ENCODE results near the gene RBM39. TPM values are rescaled to one million over a fixed set of nuclear protein-coding genes. Genes with fewer than 3 reads are reported as not detected.
"Not testable (repeated sequence)": the region's sequence is repeated elsewhere in the genome, so short reads cannot be mapped to it uniquely, and the experiment has no call there.

Gene RBM39
- total RNA-seq, 4 donors from 2014 or later: 143 to 272 (median 165) TPM

DNA sequence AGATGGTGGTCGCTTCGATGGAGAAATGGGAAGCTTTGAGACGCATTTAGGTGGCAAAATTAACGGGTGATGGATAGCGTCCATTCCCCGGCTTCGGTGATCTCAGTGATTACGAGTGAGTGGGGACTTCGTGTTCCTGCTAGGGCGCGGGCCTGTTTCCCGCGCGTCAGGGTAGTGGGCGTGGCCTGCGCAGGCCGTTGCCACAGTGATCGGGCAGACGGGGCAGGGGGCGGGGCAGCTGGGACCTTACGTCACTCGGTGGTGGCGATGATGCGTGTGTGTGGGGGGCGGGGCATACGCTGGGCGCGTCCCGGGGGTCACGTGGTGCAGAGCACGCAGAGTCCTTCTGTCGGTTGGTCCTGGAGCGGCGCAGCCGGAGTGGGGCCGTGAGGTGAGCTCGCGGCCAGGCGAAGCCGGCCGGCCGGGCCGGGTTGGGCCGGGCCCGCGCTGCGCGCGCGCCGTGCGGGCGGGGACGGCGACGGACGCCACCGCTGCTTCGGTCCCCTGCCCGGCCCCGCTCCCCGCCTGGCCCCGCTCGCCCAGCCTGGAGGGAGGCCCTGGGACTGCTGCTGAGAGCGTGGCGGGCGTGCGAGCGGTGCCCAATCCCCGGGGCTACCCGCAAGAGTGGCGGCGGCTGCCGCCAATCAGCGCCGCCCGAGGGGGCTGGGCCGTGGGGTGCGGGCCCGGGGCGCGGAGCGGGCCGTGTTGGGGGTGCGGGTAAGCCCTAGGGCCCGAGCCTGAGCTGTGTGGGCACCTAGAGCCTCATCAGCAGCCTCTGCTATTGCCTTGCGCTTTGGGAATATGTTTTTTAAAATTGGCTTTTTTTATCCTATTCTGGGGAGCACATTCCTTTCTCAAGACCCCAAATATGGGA, 29.9 kb upstream of the RBM39 start, which contains the start of gene PHF20:
PHF20 (plus strand) TSS at position 327 of the 874 bp plus-strand sequence. CDS start 29,508 bp downstream, outside the sequence.
- peak; percentile 100 for DNase-seq (ENCODE audit: extremely low spot score)
- intact Hi-C loops (cut with DNase I): loop anchor here (2.0 kb wide), 2 partner anchors 29 to 73 kb away; partner anchors contain the start of genes NFS1, RBM39 and ROMO1
- 4% methylated on average over 45 of the region's 87 CpGs for WGBS

DNA sequence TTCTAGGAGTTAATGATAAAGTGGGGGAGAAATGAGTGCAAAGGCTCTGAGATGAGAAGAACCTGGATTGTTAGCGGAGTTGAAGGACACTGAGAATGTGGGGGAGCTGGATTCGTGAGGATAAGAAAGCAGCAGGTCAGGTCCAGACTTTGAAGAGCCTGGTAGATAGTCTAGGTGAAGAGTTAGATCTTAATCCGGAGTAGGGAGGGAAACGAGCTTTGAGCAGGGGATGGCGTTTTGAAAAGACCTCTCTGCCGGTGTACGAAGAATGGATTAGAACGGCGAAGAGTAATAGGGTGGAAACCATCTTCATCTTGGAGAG, 29.3 kb upstream of the RBM39 start:
- no peaks in the 10 kb centered on the region for H3K9me3 ChIP-seq
- 80% methylated on average over 9 of the region's 9 CpGs for WGBS
- peak overlapping the region; percentile 64 to 82 (median 69) for H3K4me3 ChIP-seq
- no peaks in the 10 kb centered on the region for H3K27me3 ChIP-seq
- intact Hi-C loops (cut with DNase I): no loop called here
- H3K36me3 ChIP-seq: peaks cover 0 to 12% (median 6%) of the 10 kb centered on the region in 4 donors
- peak overlapping the region; percentile 84 to 95 (median 92) for H3K27ac ChIP-seq (replicated peaks in 1 of 4)
- H3K4me1 ChIP-seq: peaks cover 58 to 80% (median 71%) of the 10 kb centered on the region in 4 donors
- no peak for DNase-seq (ENCODE audit: extremely low spot score)
- no peak for TF ChIP-seq POLR2AphosphoS5 (IDR thresholded peaks at IDR 0.05)

More for the DNA sequence above, 29.9 kb upstream of the RBM39 start, which contains the start of gene PHF20:
- H3K4me1 ChIP-seq: peaks cover 63 to 86% (median 76%) of the 10 kb centered on the region in 4 donors
- no peaks in the 10 kb centered on the region for H3K27me3 ChIP-seq
- H3K9me3 ChIP-seq: no peaks in the 10 kb centered on the region
- TF ChIP-seq EP300 (IDR thresholded peaks at IDR 0.05) (peak; percentile 95), POLR2A (IDR thresholded peaks at IDR 0.05; ENCODE audit: low read depth) (peak; percentile 3), POLR2AphosphoS5 (IDR thresholded peaks at IDR 0.05) (peak; percentile 98 to 100)
- TF ChIP-seq, protein P1, sequence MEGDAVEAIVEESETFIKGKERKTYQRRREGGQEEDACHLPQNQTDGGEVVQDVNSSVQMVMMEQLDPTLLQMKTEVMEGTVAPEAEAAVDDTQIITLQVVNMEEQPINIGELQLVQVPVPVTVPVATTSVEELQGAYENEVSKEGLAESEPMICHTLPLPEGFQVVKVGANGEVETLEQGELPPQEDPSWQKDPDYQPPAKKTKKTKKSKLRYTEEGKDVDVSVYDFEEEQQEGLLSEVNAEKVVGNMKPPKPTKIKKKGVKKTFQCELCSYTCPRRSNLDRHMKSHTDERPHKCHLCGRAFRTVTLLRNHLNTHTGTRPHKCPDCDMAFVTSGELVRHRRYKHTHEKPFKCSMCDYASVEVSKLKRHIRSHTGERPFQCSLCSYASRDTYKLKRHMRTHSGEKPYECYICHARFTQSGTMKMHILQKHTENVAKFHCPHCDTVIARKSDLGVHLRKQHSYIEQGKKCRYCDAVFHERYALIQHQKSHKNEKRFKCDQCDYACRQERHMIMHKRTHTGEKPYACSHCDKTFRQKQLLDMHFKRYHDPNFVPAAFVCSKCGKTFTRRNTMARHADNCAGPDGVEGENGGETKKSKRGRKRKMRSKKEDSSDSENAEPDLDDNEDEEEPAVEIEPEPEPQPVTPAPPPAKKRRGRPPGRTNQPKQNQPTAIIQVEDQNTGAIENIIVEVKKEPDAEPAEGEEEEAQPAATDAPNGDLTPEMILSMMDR (IDR thresholded peaks at IDR 0.05): peak in 2 of 3 experiments; percentile 17 to 23
- peaks cover 0 to 12% (median 6%) of the 10 kb centered on the region in 4 donors for H3K36me3 ChIP-seq
- H3K4me3 ChIP-seq: peak within 1 kb of the TSS; percentile 64 to 82 (median 69)
- peak within 1 kb of the TSS; percentile 84 to 95 (median 92) for H3K27ac ChIP-seq (replicated peaks in 1 of 4)

- WGBS: 58% methylated on average over 5 of the region's 5 CpGs
- Histone ChIP-seq H3K27me3 (no peaks in the 10 kb centered on the region), H3K4me3 (no peak overlapping the region), H3K9me3 (no peaks in the 10 kb centered on the region), H3K36me3 (peaks cover 0 to under 1% (median 0%) of the 10 kb centered on the region in 4 donors), H3K27ac (replicated peaks in 1 of 4) (peak overlapping the region; percentile 84 to 95 (median 92)), H3K4me1 (peaks cover 48 to 61% (median 54%) of the 10 kb centered on the region in 4 donors)
- intact Hi-C loops (cut with DNase I): no loop called here
- no peak for TF ChIP-seq EP300 (IDR thresholded peaks at IDR 0.05)
- TF ChIP-seq, protein P1 (IDR thresholded peaks at IDR 0.05): no peak
- TF ChIP-seq POLR2AphosphoS5 (IDR thresholded peaks at IDR 0.05): peak; percentile 96 to 97
- TF ChIP-seq POLR2A (IDR thresholded peaks at IDR 0.05; ENCODE audit: low read depth): peak; percentile 37
- DNase-seq (ENCODE audit: extremely low spot score): peak; percentile 99
These were observed 26.9 kb upstream of the RBM39 start for GRCh38 chr20:35768731-35769664.

GRCh38 chr20:35767683-35768481, 25.8 kb upstream of the RBM39 start:
- Histone ChIP-seq H3K4me3 (no peak overlapping the region), H3K27me3 (no peaks in the 10 kb centered on the region), H3K9me3 (no peaks in the 10 kb centered on the region), H3K36me3 (no peaks in the 10 kb centered on the region), H3K27ac (replicated peaks in 1 of 4) (peak overlapping the region; percentile 84 to 95 (median 92)), H3K4me1 (peaks cover 37 to 49% (median 44%) of the 10 kb centered on the region in 4 donors)
- no peak for DNase-seq (ENCODE audit: extremely low spot score)
- peak; percentile 71 to 72 for TF ChIP-seq POLR2AphosphoS5 (IDR thresholded peaks at IDR 0.05)
- no peak for TF ChIP-seq EP300 (IDR thresholded peaks at IDR 0.05)
- TF ChIP-seq POLR2A (IDR thresholded peaks at IDR 0.05; ENCODE audit: low read depth): no peak
- 53% methylated on average over 12 of the region's 12 CpGs for WGBS
- intact Hi-C loops (cut with DNase I): no loop called here

- Histone ChIP-seq H3K27me3 (no peaks in the 10 kb centered on the region), H3K4me3 (no peak overlapping the region), H3K27ac (replicated peaks in 1 of 4) (peak overlapping the region; percentile 4 to 95 (median 87)), H3K4me1 (peaks cover 32 to 45% (median 41%) of the 10 kb centered on the region in 4 donors), H3K9me3 (no peaks in the 10 kb centered on the region), H3K36me3 (no peaks in the 10 kb centered on the region)
- WGBS: 75% methylated on average over 4 of the region's 4 CpGs
- no peak for DNase-seq (ENCODE audit: extremely low spot score)
- intact Hi-C loops (cut with DNase I): no loop called here
- no peak for TF ChIP-seq POLR2AphosphoS5 (IDR thresholded peaks at IDR 0.05)
- TF ChIP-seq, protein P1 (IDR thresholded peaks at IDR 0.05): no peak
- TF ChIP-seq POLR2A (IDR thresholded peaks at IDR 0.05; ENCODE audit: low read depth): no peak
- TF ChIP-seq EP300 (IDR thresholded peaks at IDR 0.05): no peak
These were observed 24.8 kb upstream of the RBM39 start for GRCh38 chr20:35766843-35767242.

DNA sequence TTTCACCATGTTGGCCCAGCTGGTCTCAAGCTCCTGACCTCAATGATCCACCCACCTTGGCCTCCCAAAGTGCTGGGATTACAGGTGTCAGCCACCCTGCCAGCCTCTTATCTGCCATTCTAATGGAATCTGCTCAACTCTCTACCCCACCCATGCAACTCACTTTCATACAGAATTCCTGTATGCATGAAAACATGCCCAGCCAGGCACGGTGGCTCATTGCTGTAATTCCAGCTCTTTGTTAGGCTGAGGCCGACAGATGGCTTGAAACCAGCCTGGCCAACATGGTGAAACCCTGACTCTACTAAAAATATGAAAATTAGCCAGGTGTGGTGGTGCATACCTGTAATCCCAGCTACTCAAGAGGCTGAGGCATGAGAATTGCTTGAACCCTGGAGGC, 22.9 kb upstream of the RBM39 start:
- H3K36me3 ChIP-seq; H3K9me3 ChIP-seq; H3K27ac ChIP-seq (replicated peaks in 1 of 4); DNase-seq (ENCODE audit: extremely low spot score); H3K4me3 ChIP-seq; intact Hi-C loops (cut with DNase I); H3K27me3 ChIP-seq: not testable (repeated sequence)
- peaks cover 20 to 30% (median 25%) of the 10 kb centered on the region in 4 donors for H3K4me1 ChIP-seq
- 100% methylated on average over 2 of the region's 2 CpGs for WGBS
